ENCODE results near the gene ABCC8. TPM values are rescaled to one million over a fixed set of nuclear protein-coding genes. Genes with fewer than 3 reads are reported as not detected.

ABCC8 gene
- total and polyA plus RNA-seq, 2 of the 8 experiments (the other 6 are each of a cell fraction or from before 2014, with no cell fraction given): 3.7 to 4.9 TPM

DNA sequence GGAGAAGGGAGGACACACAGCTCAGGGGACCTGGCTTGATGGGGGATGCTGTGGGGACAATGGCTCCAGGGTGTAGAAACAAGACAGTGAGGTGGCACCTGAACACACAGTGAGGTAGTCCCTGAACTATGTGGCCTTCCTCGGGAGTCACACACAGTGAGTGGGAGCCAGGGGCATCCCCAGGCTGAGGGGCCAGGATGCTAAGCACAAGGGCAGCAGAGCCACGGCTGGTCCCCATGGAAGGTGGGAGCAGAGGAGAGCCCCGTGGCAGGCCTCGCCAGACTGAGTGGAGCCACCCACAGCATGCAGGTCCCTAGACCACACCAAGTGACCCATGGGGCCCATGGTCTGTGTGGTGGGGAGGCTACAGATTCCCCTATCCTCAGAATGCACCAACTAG lies 26.0 kb upstream of the ABCC8 start:
- no peak overlapping the region for H3K56ac ChIP-seq (replicated peaks; ENCODE audit: insufficient read length, low read depth, low read length)
- no peak overlapping the region for H3K4ac ChIP-seq (replicated peaks; ENCODE audit: insufficient read length, low read depth, low read length)
- no peak overlapping the region for H2BK15ac ChIP-seq (ENCODE audit: low read length)
- no peak overlapping the region for H2AFZ ChIP-seq (ENCODE audit: low read length)
- no peak overlapping the region for H3K4me2 ChIP-seq (ENCODE audit: insufficient read depth in 1 of 2, low read depth in 2 of 2, low read length in 2 of 2)
- no peak overlapping the region for H3K18ac ChIP-seq (ENCODE audit: extremely low read depth, low read length)
- H3K9ac ChIP-seq (replicated peaks in 1 of 4; ENCODE audit: extremely low read depth in 1 of 4, low read depth in 3 of 4, low read length in 3 of 4): no peak overlapping the region
- H2BK12ac ChIP-seq (ENCODE audit: low read depth, low read length): no peak overlapping the region
- no peak overlapping the region for H2BK120ac ChIP-seq (replicated peaks; ENCODE audit: low read depth, low read length)
- H3K14ac ChIP-seq (ENCODE audit: insufficient read length): no peak overlapping the region
- no peak overlapping the region for H4K91ac ChIP-seq (replicated peaks; ENCODE audit: insufficient read length, low read length)
- H3K27me3 ChIP-seq (replicated peaks in 1 of 4; ENCODE audit: control insufficient read depth in 3 of 4, extremely low read depth in 1 of 4, insufficient read depth in 3 of 4, low read length in 3 of 4): peaks cover 0 to 2% (median 0%) of the 10 kb centered on the region in 4 experiments; a peak in 3 of 7 replicates
- POLR2A ChIA-PET (ENCODE audit: partially characterized antibody): interaction anchor here (1.7 kb wide), 1 partner anchor 26 kb away, joined by 4 read pairs; the partner anchor contains the start of gene ABCC8
- H3K79me1 ChIP-seq (ENCODE audit: low read depth, low read length): no peaks in the 10 kb centered on the region
- no peaks in the 10 kb centered on the region for H3K23me2 ChIP-seq (ENCODE audit: low read depth, low read length)
- H4K5ac ChIP-seq (ENCODE audit: insufficient read length, low read depth, low read length): no peak overlapping the region
- H3K79me2 ChIP-seq (ENCODE audit: control insufficient read depth in 1 of 2, insufficient read depth in 2 of 2, low read length in 2 of 2): no peaks in the 10 kb centered on the region
- no peak overlapping the region for H2AK5ac ChIP-seq (ENCODE audit: low read depth, low read length)
- H2BK20ac ChIP-seq (ENCODE audit: low read length): no peak overlapping the region
- 76% methylated on average over 4 of the region's 4 CpGs; no CpG with 5 or more reads in 1 of the 2 experiments for WGBS, 2 experiments (ENCODE audit: extremely low coverage in 1 of 2, insufficient coverage in 1 of 2, insufficient read length in 1 of 2, insufficient replicate concordance in 2 of 2, low coverage in 1 of 2, low lambda C conversion rate in 2 of 2, missing lambda C conversion rate in 1 of 2)
- peaks cover 0 to 6% (median 2%) of the 10 kb centered on the region in 4 experiments; a peak in 4 of 7 replicates for H3K4me1 ChIP-seq (replicated peaks in 1 of 4; ENCODE audit: control insufficient read depth in 3 of 4, insufficient read depth in 4 of 4, low read length in 3 of 4)
- H3K9me3 ChIP-seq (ENCODE audit: insufficient read depth in 2 of 2, low read depth in 1 of 2, low read length in 1 of 2): no peaks in the 10 kb centered on the region
- FAIRE-seq: no peak
- H4K20me1 ChIP-seq (replicated peaks in 1 of 2; ENCODE audit: control insufficient read depth in 1 of 2, insufficient read depth in 2 of 2, low read length in 2 of 2): no peaks in the 10 kb centered on the region
- H3K27ac ChIP-seq (ENCODE audit: low read depth, low read length): no peak overlapping the region
- H3K4me3 ChIP-seq (ENCODE audit: extremely low read depth in 1 of 4, insufficient read depth in 2 of 4, low read depth in 3 of 4, low read length in 4 of 4): no peak overlapping the region
- no peak for TF ChIP-seq ZNF274 (IDR thresholded peaks at IDR 0.05; ENCODE audit: borderline replicate concordance, extremely low read depth, low read length)
- no peak overlapping the region for H4K8ac ChIP-seq (ENCODE audit: extremely low read depth, insufficient read depth, low read length)
- H2BK5ac ChIP-seq (ENCODE audit: low read depth, low read length): no peak overlapping the region
- H3K36me3 ChIP-seq (ENCODE audit: control insufficient read depth in 2 of 4, insufficient read depth in 4 of 4, low read length in 3 of 4): no peaks in the 10 kb centered on the region
- no peak for DNase-seq (ENCODE audit: low read depth in 1 of 2, low spot score in 2 of 2)
- CTCF ChIA-PET (ENCODE audit: partially characterized antibody): interaction anchor here (0.9 to 44.8 kb wide), 11 partner anchors 10 to 106 kb away, joined by 3 to 1414 read pairs (median 14); partner anchors contain the start of gene KCNJ11
- no peak overlapping the region for H3K23ac ChIP-seq (ENCODE audit: insufficient read length)
